GM12873 (cell line): ENCODE data around the gene COL6A1.

ENCODE experiments used
- CTCF ChIP-seq: IDR thresholded peaks from 2 replicates; pipeline ENCODE4 v1.5.1; 2012; ENCODE audit warnings: low read depth, mild to moderate bottlenecking, moderate library complexity, low read length, control low read depth; ENCODE audit not compliant: insufficient read depth; ENCODE audit errors: missing control alignments

The COL6A1 gene

GRCh38 chr21:46054451-46054881 lies 72.9 kb downstream of the COL6A1 start:
- TF ChIP-seq CTCF: no peak
